HG03460 (cell line): ENCODE measurements around the gene RPL35A.
"Not testable (repeated sequence)": the region's sequence is repeated elsewhere in the genome, so short reads cannot be mapped to it uniquely, and the experiment has no call there.

Experiments
- ATAC-seq: cut with Tn5 transposase; IDR thresholded peaks from one replicate; pipeline ENCODE4 v1.9.1; 2021; ENCODE audit not compliant: unreplicated experiment

RPL35A gene

DNA sequence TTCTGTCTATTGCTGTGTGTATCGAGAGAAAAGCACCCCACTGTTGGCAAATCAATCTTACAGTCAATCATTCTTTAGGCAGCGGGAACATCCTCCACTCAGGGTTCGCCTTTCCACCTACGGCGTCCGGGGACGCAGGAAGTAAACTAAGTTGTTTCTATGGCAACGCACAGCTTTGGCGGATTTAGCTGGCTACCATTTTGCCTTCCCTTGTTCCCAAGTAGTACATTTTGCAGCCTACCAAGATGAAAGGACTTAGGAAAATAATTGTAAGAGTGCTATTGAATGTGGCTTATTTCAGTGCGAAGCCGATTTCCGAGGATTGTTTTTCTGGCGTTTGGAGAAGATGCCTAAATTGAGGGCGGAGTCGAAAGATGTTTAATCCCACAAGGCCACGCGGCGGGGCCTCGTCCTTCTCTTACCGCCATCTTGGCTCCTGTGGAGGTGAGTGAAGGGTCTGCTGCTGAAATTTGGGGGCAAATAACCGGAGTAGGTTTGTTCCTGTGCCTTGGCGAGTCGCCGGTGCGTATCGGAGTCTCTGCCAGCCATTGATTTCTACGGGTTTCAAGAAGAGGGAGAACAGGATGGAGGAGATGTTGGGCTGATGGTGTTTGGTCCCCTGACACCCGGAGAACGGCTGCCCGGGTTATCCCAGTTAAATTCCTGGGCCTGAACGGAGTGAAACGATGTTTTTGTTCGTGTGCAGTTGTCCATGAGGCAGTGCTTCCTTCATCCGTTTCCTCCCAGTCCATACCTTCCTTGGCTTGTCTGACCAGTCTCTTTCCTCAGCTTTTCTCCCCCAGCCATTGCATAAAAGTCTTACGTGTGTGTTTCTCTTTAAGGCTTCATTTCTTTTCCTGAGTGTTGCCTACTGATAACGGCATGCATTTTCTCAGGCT is at the start of gene RPL35A:
RPL35A (plus strand) TSS at position 413 of the 899 bp plus-strand sequence. CDS start 778 bp downstream, outside the sequence.
- ATAC-seq, result peak; percentile 89

DNA sequence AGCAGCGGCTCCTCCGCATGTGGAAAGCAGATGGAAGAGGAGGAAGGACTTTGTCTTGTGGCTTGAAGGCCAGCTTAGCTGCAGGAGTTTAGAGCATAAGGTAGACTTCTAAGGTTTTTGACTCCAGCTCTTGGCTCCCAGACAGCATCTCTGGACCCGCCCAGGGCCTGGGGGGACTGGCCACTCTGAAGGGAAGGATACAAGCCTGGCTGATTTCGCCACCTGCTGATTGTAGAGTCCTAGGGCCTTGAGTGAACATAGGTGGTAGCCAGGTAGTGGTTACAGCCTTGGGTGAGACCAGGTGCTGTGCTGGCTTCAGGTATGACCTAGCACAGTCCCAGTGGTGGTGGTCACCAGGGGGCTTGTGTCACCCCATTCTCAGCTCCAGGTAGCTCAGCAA is 48.4 kb upstream of the RPL35A start:
- no peak for ATAC-seq

DNA sequence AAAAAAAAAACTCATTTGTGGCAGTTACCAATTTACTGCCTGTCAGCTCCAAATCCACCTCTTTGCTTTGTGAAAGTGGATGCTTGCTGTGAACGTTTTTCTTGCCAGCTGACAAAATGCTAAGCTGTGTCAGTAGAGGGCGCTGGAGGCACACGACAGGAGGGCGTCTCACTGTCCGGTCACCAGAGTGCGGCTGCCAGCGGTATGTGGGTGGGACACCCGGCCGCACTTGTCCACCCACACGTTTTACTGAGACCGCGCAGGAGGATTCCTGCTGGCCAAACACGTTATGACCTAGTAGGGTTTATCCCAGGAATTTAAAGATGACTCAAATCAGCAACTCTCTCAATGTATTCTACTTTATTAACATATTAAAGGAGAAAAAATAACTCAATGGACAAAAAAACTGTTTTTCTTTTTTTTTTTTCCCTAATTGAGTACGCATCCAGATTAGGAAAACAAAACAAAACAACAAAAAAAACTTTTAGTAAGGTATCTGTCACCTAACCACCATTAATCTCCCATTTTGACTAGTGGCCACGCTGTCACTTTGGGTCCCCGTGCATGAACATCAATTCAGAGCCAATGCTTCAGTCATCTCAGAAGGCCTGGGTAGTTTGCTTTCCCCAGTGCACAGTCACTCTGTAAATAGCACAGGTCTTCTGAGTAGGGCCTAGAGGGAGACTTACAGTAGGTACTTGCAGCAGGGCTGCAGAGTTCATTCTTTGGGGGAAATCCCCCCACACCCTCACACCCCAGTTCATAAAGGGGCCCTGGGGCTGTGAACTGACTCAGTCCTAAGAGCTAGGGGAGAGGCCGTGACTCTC is 43.8 kb upstream of the RPL35A start:
- peak; percentile 71 for ATAC-seq

DNA sequence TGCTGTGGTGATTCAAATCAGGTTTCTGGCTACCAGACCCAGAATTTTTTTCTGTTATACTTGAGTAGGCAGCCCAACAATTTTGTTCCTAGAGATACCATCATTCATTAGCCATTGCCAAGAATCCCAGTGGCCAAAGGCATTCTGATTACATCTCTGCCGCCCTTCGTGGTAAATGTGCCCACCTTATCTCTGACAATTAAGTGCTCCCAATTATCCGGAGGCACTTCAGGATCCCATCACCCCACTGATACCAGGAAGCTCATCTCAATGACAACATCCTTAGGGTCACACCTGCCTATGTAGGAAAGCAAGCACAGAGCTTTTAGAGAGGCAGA is 43.2 kb upstream of the RPL35A start:
- ATAC-seq, result no peak

DNA sequence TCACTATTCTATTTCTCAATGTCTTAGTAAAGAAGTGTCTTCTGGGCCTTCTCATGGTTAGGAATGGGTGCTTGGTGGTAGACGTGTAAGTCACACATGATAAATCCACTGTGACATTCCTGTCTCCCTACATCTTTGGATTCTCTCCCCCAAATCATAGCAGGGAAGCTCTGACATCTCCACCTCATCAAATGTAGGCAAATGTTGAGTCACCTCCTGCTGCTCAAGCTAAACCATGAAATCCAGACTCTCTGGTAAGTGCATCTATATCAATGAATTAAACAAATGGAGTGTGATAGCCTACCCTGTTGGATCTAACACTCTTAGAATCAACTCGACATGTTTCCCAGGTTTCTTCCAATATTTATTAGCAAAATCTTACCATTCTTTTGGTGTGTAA is 42.8 kb upstream of the RPL35A start:
- no peak for ATAC-seq

DNA sequence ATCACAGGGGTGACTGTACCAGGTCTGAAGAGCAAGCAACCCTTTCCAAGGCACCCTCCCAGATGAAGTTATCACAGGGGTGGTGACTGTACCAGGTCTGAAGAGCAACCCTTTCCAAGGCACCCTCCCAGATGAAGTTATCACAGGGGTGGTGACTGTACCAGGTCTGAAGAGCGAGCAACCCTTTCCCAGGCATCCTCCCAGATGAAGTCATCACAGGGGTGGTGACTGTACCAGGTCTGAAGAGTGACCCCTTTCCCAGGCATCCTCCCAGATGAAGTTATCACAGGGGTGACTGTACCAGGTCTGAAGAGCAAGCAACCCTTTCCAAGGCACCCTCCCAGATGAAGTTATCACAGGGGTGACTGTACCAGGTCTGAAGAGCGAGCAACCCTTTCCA is 41.4 kb upstream of the RPL35A start:
- ATAC-seq, result not testable (repeated sequence)

DNA sequence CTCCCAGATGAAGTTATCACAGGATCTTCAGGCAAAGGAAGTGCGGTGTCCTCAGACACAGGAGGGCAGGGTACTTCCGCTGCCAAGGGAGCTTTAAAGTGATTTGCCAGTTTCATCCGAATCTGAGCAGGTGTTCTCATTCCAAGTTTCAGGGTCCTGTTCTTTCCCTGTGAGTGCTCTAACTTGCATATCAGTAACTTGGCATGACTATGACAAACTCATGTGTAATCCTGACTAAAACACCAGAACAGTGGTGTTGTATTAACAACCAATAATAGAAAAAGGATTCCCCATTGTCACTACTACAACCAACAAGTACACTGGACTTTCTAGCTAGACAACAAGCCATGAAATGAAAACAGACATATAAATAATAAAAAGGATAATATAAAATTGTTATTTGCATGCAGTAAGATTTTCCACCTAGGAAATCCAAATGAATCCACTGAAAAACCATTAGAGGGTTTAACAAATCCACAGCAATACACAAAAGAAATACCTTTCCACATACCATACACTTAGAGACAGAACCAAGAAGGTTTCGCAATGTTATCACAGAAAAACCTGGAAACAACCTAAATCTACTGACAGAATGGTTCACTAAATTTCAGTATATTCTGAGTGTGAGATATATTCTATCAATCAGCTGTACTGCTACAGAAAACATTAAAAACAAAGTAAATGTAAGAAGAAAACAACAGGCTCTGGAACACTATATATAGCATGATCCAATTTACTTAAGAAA is 40.9 kb upstream of the RPL35A start:
- no peak for ATAC-seq

DNA sequence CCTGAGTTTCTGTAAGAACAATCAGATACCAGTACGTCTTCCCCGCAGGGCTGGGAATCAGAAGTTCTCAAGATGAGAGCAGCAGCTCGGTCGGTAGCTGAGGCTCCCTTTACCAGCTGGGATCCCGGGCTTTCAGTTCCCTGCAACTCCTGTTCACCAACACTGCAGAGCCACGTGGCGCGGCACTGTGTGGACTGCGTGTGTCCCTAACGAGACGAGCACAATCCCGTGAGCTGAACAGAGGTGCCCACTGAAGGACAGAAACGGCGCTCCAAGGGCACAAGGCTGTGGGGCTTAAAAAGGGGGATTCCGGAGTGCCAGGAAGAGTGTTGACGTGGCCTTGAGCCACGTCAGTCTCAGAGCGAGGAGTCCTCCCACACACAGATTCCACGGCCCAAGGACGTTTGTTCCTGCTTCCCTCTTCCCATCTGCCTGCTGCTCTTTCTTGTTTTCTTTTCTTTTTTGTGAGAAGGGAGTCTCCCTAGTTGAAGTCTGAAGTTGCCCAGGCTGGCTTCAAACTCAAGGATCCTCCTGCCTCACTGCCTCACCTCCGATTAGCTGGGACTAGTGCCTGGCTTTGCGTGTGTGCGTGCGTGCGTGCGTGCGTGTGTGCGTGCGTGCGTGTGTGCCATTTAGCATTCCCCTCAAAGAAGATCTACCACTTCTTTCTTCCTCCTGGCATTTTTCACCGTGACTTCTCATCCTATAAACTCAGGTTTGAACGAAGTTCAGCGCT is 37.1 kb upstream of the RPL35A start:
- ATAC-seq, result no peak

DNA sequence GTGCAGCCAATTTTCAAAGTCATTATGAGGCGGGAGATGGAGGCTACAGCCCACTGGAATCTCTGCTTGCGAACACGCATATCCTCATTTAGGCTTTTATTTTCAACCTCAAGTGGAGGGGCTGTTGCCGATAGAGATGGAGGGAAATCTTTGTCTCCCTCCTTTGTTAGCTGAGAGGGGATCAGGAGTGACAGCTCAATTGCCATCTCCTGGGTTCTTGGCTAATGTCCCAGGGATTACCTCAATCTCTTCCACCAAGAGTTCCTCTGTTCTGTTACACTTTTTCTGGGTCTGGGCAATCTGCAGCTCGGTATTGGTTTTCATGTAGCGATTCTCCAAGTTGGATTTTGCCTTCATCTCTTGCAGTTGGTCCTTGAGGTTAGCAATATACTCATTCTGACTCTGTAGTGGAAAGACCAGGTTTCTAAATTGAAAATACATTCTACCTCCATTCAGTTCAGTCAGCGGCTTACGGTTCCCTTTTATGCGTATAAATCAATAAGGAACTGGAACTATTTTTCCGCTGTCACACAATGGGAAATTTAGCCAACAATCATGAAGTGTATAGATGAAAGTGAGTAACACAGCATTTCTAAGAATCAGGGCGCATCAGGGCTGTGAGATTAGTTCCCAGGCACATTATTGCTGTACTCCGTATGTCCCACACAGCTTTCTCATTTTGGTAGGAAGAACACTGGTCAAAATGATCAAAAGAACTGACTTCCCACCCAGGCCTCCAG is 36.2 kb upstream of the RPL35A start:
- no peak for ATAC-seq

DNA sequence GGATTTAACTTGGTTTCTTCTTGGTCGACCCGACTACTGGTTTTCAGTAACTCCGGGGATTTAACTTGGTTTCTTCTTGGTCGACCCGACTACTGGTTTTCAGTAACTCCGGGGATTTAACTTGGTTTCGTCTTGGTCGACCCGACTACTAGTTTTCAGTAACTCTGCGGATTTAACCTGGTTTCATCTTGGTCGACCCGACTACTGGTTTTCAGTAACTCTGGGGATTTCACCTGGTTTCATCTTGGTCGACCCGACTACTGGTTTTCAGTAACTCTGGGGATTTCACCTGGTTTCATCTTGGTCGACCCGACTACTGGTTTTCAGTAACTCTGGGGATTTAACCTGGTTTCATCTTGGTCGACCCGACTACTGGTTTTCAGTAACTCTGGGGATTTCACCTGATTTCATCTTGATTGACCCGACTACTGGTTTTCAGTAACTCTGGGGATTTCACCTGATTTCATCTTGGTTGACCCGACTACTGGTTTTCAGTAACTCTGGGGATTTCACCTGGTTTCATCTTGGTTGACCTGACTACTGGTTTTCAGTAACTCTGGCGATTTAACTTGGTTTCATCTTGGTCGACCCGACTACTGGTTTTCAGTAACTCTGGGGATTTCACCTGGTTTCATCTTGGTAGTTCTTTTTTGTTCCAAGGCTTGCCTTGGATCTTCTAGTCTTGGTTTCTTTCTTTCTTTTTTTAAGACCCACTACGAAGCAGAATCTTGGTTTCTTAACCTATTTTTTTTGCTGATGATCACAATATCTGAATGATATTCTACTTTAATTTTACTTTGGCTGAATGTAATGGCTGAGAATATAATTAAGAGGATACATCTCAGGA is 28.3 kb upstream of the RPL35A start:
- ATAC-seq, result not testable (repeated sequence)

DNA sequence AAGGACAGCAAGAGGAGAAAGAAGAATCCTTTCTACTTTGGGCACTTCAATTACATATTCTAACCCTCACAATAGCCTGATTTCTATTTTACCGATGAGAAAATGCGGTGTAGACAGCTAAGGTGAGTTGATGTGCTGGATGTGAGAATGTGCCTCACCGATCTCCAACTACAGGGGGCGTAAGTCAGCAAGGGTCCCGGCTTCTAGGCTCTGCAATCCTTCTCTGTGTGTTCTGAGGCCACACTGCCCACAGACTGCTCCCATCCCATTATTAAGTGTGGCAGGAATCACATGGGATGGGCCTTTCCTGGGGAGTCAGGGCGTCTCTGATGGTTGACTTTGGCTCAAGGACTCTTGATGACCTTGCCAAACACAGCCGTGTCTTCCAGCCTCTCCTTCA is 23.6 kb upstream of the RPL35A start:
- no peak for ATAC-seq

DNA sequence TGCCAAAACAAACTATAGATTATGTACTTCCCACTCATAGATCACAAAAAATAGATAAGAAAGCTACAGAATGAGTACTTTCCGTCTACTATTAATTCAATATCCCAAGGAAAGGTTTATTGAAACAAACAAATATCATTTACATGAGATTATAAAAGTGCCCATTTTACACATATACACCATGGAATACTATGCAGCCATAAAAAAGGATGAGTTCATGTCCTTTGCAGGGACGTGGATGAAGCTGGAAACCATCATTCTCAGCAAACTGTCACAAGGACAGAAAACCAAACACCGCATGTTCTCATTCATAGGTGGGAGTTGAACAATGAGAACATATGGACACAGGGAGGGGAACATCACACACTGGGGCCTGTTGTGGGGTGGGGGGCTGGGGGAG is 22.4 kb upstream of the RPL35A start:
- ATAC-seq, result not testable (repeated sequence)

DNA sequence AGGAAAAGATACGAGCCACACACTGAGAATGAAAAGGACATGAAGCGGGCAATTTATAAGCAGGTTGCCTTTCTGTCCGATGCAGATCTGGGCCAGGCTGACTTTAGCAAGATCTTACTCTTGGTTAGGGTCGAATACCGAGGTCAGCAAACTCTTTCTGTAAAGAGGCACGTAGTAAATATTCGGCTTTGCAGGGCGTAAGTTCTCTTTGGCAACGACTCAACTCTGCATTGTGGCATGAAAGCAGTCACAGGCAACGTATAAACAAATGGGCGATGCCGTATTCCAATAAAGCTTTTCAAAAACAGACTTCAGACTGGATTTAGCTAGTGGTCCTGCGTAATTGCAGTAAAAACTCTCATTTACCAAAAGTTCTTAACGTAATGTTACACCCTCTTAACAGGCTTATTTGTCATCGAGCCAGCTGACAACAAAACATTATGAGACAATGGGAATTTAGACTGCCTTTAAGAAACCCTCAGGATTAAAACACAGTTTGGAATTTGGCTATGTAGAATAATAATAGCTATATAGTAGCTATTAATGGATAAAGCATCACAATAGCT is 13.1 kb upstream of the RPL35A start:
- ATAC-seq, result no peak

DNA sequence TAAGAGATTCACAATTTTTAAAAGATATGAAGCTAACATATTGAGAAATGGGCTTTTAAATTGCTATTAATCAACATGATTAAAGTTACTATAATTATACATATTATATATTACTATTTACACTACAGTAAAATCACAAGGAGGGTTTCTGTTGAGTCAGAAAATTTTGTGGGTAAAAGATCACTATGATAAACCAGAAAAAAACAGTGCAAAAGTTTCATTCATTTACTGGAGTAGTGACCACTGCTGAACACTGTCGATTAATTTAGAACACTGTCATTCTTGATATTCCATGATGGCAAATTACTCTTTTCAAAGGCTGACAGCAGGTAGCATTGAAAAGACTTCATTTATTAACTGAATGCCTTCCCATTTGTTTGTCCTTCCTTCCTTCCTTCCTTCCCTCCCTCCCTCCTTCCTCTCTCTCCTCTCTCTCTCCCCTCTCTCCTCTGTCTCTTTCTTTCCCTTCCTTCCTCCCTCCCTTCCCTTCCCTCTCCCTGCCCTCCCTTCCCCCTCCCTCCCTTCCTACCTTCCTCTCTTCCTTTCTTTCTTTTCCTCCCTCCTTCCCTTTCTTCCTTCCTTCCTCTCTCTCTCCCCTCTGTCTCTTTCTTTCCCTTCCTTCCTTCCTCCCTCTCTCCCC is 9.1 kb upstream of the RPL35A start:
- no peak for ATAC-seq

DNA sequence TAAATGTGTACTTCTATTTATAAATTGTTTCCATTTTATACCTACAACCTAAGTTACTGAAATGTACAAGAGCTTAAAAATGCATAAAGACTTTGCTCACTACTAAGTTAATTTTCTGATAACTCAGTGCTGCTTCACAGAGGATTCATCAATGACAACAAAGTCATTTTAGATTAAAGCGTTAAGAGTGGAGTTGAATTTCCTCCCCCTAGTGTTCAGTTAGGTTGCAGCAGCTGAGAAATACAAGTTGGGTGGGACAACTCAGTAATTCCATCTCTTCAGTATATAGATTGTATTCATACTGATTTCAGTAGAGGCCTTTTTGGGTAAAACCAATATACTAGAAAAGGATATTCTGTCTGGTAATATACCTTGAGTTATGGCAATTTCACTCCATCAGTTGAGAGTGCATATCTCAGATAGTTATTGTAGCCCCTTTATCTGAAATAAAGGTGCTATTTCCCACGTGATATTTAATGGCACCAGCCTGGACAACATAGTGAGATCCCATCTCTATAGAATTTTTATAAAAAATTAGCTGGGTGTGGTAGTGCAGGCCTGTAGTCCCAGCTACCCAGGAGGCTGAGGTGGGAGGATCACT is 6.9 kb upstream of the RPL35A start:
- ATAC-seq, result peak; percentile 62

DNA sequence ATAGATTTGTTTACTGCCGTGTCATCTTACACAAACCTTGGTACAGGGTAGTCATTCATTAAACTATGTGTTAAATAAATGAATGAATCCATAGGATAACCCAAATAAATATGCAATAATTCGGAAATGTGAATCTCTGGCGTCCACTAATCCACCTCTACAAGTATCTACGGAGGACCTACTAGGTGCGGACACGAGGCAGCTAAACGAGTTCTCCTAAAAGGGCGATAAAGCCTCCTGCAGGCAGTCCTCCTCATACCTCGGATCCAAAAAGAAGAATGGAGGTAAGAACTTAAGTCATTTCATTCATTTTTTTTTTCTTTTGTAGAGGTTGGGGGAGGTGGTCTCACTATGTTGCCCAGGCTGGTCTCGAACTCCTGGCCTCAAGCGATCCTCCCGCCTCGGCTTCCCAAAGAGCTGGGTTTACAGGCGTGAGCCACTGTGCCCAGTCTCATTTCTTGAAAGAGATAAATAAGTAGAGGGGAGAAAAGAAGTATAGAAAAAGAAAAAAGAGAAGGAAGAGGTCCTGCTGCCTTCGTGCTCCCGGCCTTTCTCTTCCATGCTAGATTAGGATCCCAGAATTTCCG is 706 bp upstream of the RPL35A start:
- peak; percentile 2 for ATAC-seq

DNA sequence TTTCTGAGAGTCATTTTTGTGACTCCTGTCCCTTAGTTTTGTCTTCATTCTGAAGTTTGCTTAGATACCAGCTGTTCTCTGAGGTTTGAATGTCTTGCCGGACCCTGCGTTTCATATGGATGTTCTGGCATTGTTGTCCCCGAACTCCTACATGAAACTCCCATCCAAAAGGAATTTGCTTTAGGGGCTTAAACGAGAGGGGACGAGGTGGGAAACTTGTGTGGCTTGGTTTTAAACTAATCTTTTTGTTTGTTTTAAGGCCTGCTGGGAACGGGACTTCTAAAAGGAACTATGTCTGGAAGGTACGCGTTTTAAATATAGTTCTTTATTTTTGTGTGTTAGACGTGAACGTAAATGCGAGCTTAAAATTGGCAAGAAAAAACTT is 679 bp downstream of the RPL35A start:
- ATAC-seq, result no peak
